Esophagus muscularis mucosa (tissue), 4 donors: ENCODE data around the gene C4orf50.

Experiments used
- EP300 ChIP-seq: sonication (generic); formaldehyde crosslinking; IDR thresholded peaks from one replicate; pipeline ENCODE4 v1.6.1; 2017; ENCODE audit warnings: antibody characterized with exemption
- POLR2A ChIP-seq: fragments of 450-650 bp; IDR thresholded peaks from one replicate; pipeline ENCODE4 v1.6.1; 2017; ENCODE audit warnings: antibody characterized with exemption, moderate library complexity, mild to moderate bottlenecking, low read depth
- POLR2AphosphoS5 ChIP-seq, 2 donors: sonication (generic); formaldehyde crosslinking; IDR thresholded peaks; one replicate each; pipeline ENCODE4 v1.6.1; 2017; ENCODE audit warnings: antibody characterized with exemption in 2 of 2
- TF ChIP-seq, protein P1 (sequence below), 3 experiments: fragments of 200-600 bp in 2 of 3; fragments of 450-650 bp in 1 of 3; sonication (generic) in 2 of 3; IDR thresholded peaks; one replicate each; pipeline ENCODE4 v1.5.1; 2017 to 2019; ENCODE audit warnings: antibody characterized with exemption in 3 of 3, mild to moderate bottlenecking in 2 of 3, moderate library complexity in 1 of 3

DNA sequence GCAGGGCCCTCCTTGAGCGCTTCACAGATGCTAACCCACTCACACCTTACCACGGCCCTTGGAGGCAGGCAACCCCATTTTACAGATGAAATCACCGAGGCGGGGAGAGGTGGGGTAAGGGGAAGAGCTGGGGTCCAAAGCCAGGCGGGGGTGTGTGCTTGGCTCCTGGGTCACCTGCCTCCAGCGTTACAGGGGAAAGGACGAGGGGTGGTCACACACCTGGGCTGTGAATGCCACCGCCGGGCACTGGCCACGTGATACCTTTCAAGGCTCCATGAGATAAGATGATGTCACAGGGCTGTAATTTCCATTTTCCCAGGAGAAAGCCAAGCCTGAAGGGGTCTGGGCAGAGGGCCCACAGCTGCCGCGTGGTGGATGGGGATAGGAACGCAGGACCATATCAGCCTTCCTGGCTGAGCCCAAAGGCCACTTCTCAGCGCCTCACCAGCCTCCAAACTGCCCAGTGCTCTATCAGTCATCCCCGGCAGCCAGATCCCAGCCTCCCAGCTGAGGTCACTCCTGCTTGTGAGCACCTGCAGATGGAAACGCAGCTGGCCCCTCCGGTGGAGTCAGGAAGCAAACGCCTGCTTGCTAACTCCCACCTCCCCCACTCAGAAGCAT lies 62.9 kb downstream of the C4orf50 start:
- TF ChIP-seq POLR2AphosphoS5 (IDR thresholded peaks at IDR 0.05): no peak
- TF ChIP-seq, protein P1, sequence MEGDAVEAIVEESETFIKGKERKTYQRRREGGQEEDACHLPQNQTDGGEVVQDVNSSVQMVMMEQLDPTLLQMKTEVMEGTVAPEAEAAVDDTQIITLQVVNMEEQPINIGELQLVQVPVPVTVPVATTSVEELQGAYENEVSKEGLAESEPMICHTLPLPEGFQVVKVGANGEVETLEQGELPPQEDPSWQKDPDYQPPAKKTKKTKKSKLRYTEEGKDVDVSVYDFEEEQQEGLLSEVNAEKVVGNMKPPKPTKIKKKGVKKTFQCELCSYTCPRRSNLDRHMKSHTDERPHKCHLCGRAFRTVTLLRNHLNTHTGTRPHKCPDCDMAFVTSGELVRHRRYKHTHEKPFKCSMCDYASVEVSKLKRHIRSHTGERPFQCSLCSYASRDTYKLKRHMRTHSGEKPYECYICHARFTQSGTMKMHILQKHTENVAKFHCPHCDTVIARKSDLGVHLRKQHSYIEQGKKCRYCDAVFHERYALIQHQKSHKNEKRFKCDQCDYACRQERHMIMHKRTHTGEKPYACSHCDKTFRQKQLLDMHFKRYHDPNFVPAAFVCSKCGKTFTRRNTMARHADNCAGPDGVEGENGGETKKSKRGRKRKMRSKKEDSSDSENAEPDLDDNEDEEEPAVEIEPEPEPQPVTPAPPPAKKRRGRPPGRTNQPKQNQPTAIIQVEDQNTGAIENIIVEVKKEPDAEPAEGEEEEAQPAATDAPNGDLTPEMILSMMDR (IDR thresholded peaks at IDR 0.05): no peak
- no peak for TF ChIP-seq EP300
- TF ChIP-seq POLR2A: no peak
